GM21529 (cell line): ENCODE results near the gene PPP1R7.
"Not testable (repeated sequence)": the region's sequence is repeated elsewhere in the genome, so short reads cannot be mapped to it uniquely, and the experiment has no call there.

Experiments used
- ATAC-seq: cut with Tn5 transposase; IDR thresholded peaks from one replicate; pipeline ENCODE4 v1.9.1; 2021; ENCODE audit not compliant: unreplicated experiment

Gene PPP1R7

DNA sequence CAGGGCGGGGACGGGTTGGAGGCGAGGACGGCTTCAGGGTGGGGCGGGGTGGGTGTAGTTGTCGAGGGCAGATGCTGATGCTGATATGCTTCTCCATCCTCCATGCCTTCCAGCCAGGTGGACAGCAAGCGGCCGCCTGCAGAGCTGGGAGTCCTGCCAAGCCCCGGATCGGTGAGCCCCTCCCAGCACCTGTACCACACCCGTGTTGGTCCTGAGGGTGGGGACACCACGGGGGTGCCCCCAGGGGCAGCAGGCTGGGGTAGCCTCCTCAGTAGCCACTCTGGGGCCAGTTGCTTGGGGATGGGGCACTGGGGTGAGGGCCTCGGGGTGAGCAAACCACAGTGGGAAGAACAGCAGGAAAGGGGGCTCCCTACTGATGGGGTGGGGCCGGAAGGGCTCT, 40.8 kb downstream of the PPP1R7 start:
- no peak for ATAC-seq

DNA sequence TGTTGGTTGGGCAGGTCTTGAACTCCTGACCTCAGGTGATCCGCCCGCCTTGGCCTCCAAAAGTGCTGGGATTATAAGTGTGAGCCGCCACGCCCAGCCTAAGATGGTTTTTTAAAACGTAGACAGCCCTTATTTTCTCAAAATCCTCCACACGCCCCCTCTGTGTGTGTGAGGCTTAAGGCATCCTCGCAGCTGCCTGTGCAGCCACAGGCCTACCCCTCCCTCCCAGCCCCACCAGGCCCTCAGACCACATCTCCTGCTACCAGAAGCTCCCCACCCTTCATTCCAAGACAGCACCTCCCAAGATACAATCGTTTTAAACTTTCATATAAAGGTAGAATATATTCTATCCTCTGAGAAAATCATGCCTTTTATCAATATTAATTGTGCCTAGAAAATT, 43.0 kb downstream of the PPP1R7 start:
- no peak for ATAC-seq

DNA sequence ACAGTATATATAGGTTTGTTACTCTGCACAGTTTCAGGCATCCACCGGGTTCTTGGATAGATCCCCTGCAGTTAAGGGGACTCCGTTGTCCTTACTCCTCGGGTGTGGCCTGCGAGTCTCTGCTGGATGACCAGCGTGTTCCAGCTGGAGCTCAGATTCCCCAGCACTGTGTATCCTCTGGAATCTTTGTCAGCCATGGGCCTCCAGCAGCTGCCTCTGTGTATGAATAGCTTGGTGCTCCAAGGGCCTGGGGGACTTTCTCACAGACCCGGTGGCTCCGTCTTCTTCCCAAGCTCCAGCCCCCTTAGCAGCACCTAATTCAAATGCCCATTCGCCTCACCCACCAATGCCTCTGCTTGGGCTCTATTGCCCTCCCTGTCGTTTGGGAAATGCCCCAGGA, 44.5 kb downstream of the PPP1R7 start:
- no peak for ATAC-seq

DNA sequence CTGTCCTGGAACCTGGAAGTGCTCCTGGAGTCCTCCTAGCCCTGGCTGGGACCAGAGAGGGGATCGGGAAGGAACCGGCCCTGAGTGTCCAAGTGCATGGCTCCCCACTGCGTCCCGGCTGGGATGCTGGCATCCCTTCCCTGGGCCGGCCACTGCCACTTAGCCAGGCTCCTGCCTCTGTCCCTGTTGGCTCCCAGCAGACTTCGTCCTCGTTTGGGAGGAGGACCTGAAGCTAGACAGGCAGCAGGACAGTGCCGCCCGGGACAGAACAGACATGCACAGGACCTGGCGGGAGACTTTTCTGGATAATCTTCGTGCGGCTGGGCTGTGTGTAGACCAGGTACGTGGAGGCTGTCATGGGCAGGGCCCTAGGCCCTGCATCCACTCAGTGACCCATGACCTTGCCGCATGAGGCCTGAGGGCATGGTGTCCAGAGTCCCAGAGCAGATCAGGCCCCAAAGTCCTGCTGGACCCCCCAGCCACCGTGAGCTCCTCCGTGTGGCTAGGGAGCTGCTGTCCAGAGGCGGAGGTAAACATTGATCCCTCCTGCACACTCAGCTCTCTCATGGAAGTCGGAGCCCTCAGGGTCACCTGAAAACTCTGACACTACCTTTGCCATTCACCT, 45.4 kb downstream of the PPP1R7 start:
- no peak for ATAC-seq

DNA sequence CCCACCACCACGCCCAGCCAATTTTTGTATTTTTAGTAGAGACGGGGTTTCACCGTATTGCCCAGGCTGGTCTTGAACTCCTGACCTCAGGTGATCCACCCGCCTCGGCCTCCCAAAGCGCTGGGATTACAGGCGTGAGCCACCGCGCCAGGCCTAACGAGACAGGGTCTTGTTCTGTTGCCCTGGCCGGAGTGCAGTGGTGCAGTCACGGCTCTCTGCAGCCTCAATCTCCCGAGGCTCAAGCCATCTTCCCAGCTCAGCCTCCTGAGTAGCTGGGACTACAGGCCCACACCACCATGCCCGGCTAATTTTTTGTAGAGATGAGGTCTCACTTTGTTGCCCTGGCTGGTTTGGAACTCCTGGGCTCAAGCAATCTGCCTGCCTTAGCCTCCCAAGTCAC, 47.0 kb downstream of the PPP1R7 start:
- not testable (repeated sequence) for ATAC-seq

GRCh38 chr2:241197947-241198346, 47.7 kb downstream of the PPP1R7 start:
- ATAC-seq, result no peak

GRCh38 chr2:241198381-241199279, 48.4 kb downstream of the PPP1R7 start:
- ATAC-seq, result no peak

- ATAC-seq, result no peak
Observed at GRCh38 chr2:241199286-241199685, 49.0 kb downstream of the PPP1R7 start.

DNA sequence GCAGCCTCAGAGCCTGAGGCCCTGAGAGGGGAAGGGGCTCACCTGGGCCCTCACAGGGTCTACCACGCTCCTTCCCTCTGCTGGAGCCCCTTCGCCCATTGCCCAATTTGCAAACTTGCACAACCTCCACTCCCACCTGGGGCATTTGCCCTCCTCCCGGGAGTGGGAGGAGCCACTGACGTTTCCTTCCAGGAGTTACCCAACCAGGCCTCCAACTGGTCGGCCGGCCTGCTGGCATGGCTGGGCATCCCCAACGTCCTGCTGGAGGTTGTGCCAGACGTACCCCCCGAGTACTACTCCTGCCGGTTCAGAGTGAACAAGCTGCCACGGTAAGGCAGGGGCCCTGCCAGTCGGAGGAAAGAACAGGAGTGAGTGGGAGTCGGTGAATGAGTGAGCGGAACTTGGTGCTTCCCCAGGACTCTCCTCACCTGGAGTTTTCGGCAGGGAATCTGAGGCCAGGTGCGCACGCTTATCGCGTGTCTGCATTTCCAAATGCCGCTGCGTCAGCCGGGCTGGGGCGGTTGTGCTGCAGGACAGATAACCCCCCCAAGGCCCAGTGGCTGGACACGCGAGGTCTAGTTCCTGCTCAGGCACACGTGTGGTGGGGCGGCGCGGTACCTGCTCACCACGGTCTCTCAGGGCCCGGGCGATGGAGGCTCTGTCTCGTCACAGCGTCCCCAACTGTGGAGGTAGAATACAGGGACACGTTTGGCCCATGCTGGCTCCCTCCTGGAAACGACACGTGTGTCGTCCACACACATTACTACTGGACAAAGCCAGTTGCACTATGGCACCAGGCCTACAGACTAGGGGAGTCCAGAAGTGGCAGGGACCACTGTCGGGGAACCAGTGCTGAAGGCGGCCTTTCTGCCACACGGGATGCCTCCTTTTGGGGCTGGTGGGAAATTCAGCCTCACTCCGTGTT, 49.9 kb downstream of the PPP1R7 start:
- ATAC-seq, result no peak

GRCh38 chr2:241200822-241201395, 50.6 kb downstream of the PPP1R7 start:
- no peak for ATAC-seq

DNA sequence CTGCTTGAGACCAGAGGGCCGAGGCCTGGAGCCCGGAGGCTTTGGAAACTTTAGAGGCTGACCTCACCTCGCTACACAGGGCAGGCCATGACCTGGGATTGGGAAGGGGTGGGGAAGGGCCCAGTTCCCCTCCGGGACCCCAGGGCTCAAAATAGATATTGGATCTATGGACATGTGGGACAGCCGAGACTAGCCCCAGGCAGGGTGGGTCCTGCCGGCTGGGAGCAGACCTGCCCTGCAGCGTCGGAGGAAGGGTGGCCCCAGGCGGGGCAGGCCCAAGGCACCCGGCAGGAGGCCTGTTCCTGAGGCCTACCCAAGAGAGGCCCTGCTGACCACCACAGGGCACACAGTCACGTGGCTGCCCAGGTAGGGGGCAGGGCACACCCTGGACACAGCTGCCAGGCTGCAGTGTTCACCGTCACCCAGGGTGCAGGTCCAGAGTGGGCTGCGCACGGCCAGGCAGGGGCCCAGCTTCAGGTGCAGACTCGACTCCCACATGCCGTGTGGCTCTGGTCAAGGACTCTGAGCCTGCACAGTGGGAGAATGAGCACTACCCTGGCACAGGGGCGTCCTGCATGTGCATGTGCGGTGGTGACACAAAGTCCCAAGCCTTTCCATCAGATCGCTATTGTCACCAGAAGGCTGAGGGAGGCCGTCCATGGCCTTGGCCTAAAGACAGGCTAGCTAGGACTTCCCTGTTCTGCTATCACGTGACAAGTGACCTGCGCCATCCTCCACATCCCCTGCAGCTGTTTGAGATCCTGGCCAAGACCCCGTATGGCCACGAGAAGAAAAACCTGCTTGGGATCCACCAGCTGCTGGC, 51.4 kb downstream of the PPP1R7 start:
- ATAC-seq, result no peak

GRCh38 chr2:241202268-241202585, 52.0 kb downstream of the PPP1R7 start:
- ATAC-seq, result no peak

- no peak for ATAC-seq
Observed at GRCh38 chr2:241202681-241203080, 52.4 kb downstream of the PPP1R7 start.

GRCh38 chr2:241203218-241204009, 53.1 kb downstream of the PPP1R7 start:
- no peak for ATAC-seq

- ATAC-seq, result no peak
Observed at GRCh38 chr2:241204010-241204384, 53.7 kb downstream of the PPP1R7 start.

GRCh38 chr2:241204490-241204889, 54.2 kb downstream of the PPP1R7 start:
- ATAC-seq, result no peak

DNA sequence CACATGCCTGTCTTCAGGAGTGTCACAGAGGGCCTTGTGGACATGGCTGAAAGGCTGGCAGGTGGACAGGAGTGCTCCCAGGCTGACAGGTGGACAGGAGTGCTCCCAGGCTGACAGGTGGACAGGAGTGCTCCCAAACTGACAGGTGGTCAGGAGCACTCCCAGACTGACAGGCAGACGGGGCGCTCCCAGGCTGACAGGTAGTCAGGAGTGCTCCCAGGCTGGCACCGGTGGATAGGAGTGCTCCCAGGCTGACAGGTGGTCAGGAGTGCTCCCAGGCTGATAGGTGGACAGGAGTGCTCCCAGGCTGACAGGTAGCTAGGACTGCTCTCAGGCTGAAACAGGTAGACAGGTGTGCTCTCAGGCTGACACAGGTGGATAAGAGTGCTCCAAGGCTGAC, 54.8 kb downstream of the PPP1R7 start:
- no peak for ATAC-seq

GRCh38 chr2:241207151-241207550, 56.9 kb downstream of the PPP1R7 start:
- no peak for ATAC-seq

DNA sequence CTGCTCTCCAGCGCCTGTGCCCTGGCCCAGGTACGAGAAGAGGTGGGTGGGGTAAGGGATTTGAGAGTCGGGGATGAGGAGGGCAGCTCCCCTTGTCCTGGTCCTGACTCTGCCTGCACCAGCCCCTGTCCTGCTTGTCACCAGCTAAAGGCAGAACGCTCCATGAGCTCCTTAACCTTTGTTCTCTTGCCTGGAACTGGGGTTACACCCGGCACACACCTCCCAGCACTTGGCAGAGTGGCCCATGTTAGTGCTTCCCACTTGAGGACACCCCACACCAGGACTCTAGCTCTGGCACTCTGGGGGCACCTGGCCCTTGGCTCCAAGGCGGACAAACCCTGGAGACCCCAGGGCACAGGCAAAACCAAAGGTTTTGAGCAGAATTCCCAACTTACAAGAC, 57.4 kb downstream of the PPP1R7 start:
- ATAC-seq, result no peak

DNA sequence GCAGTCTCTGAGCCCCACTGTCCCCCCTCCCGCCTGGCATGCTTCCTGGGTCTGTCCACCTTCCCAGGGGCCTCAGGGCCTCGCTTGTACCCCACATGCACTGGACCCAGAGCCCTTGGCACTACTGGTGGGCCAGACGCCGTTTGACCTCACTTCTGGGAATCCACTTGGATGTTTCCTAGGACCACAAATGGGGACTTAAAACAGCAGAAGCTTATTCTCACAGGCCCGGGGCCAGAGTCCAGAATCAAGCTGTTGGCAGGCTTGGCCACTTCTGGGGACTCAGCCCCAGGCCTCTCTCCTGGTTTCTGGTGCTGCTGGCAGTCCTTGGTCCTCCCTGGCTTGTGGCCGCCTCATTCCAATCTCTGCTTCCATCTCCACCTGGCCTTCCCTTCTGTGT, 57.8 kb downstream of the PPP1R7 start:
- ATAC-seq, result no peak
